ENCODE measurements around the gene SPZ1.
"Not testable (repeated sequence)": the region's sequence is repeated elsewhere in the genome, so short reads cannot be mapped to it uniquely, and the experiment has no call there.

Gene SPZ1

DNA sequence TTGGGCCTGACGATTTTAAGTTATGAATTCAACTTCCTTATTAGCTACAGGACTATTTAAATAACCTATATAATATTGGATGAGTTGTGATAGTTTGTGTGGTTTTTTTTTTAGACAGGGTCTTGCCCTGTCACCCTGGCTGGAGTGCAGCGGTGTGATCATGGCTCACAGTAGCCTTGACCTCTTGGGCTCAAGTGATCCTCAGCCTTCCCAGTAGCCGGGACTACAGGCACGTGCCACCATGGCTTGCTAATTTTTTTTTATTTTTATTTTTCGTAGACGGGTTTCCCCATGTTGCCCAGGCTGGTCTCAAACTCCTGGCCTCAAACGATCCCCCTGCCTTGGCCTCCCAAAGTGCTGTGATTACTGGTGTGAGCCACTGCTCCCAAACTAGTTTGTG, 17.6 kb downstream of the SPZ1 start:
- DNase-seq (ENCODE audit: low read depth in 1 of 2, low spot score in 1 of 2) = no peak

DNA sequence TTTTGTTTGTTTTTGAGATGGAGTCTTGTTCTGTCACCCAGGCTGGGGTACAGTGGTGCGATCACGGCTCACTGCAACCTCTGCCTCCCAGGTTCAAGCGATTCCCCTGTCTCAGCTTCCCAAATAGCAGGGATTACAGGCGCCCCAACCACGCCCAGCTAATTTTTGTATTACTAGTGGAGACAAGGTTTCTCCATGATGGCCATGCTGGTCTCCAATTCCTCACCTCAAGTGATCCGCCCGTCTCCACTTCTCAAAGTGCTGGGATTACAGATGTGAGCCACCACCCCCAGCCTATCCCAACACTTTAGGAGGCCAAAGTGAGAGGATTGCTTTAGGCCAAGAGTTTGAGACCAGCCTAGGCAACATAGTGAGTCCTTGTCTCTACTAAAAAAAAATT, 19.3 kb downstream of the SPZ1 start:
- DNase-seq (ENCODE audit: low read depth in 1 of 2, low spot score in 1 of 2) = no peak

DNA sequence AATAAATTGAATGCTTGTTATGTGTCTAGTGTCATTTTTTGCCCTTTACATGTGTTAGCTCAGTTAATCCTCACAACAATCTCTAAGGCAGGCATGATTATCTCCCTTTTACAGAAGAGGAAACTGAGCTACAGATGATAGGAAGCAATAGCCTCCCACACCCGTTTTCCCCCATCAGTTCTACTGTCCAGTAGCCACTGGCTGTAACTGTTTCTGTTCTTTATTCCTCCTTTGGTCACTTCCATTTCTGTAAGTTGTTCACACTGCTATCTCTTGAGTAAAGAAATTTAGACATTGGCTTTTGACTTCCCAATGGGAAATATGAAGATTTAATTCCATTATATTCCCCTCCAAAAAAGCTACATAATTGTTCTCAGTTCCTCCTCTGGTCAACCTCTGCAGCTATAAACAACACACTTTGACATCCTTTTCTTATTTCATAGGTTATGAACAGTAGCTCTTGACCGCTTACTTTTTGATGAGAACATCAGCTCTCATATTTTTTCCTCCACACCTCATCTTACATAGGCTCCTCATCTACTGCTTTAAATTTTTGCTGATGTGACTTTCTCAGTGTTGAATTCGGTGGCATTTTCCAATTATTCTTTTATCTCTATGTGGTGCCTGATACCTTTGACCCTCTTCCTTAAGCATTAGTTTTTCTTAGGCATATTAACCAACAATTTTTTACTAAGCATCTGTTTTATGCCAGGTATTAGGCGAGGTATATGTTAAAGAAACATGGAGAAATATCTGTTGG, 21.4 kb downstream of the SPZ1 start:
- DNase-seq (ENCODE audit: low read depth in 1 of 2, low spot score in 1 of 2) = no peak

DNA sequence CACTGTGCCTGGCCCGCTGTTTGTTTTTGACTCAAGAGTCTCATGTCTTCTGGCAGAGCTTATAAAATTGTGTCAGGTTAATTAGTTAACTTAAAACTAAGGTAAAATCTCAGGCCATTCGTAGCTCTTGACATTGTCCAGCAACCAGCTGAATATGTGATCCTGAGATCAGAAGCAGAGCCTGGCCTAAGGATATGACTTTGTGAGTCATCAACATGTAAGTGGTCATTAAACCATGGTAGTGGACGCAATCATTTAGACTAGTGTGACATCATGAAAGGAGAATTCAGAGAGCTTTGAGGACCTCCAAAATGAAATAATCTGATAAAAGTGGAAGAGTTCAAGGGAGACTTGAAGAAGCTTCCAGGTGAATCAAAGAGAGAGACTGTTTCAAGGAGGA, 23.3 kb downstream of the SPZ1 start:
- DNase-seq (ENCODE audit: low read depth in 1 of 2, low spot score in 1 of 2) = no peak

DNA sequence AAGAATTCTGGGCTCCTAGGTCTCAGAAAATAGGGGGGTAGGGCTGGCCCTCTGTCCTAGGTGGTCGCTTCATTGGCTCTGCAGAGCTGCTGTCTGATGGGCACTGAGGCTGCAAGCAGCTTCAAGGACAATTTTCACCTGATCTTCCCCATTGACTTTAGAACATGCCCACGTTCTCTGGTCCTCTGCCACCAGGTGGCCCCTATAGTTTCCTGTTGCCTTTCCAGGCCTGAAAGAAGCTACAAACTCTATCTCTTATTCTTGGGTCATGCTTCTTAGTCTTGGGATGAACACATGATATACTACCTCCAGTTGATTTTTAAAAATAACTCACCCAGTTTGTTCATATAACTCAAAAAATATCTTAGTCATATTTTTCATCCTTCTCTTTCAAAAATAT, 26.3 kb downstream of the SPZ1 start:
- no peak for DNase-seq (ENCODE audit: low read depth in 1 of 2, low spot score in 1 of 2)

DNA sequence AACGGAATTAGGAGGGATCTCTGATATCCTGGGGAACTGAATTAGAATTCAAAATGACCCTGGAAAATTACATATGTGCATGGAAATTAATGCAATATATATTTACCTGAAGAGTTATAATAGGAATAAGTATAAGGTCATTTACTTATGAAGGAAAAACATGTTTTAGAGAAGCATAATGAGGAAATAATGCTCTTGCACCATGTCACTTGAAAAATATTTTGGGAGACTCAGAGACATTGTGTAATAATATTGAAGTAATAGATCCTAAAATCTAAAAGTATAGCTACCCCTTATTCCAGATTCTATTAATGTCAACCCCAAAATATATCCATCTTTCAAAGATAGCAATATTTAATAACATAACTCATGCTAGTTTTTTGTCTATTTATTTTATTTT, 28.4 kb downstream of the SPZ1 start:
- no peak for DNase-seq (ENCODE audit: low read depth in 1 of 2, low spot score in 1 of 2)

DNA sequence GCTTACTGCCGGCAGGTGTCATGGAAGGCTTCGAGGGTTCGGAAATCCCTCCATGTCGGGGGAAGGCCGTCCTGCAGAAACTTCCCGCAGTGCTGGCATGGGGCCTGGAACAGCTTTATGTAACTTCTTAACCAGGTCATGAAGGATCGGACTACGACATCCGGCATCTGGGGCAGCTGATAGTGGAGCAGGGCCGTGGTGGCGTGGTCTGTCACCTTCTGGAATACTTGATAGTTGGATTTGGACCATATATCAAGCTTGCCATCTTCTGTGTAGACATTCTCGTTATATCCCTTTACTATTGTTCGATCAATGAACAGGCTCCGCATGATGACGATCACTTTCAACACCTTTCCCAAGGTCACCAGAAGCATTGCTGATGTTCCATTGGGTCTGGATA, 31.2 kb downstream of the SPZ1 start:
- not testable (repeated sequence) for DNase-seq (ENCODE audit: low read depth in 1 of 2, low spot score in 1 of 2)

DNA sequence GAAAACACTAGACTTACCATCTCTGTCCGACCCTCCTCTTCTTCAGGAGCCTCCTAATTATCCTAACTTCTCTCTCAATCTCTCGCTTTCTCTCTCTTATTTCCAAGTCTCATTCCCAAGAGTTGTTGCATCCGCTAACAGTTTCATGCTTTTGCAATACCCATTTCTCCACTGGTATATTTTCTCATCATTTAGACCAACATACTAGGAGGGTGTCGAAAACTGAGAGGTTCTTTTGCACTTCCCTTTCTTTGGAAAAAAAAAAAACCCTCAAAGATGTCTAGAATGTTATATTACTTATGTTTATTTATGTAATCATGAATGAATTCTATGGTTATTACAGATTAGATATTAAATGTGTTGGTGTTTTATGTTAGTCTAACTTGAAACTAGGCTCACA, 35.9 kb downstream of the SPZ1 start:
- DNase-seq (ENCODE audit: low read depth in 1 of 2, low spot score in 1 of 2) = no peak

DNA sequence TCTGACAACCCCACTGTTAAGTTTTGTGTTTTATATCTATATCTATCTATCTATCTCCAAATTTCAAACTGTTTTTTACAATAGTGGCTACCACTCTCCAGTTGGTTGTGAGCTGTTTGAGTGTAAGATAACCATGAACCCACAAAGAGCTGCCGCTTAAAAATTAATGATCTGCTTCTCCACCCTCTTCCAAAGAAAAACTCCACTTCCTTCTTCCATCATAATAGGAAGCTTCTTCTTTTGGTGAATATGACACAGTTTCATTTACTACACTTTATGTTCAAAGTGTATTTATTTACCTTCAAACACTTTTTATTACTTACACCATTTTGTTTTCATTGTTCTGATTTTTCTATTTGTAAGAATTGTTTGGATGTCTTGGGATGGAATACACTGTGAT, 37.9 kb downstream of the SPZ1 start:
- DNase-seq (ENCODE audit: low read depth in 1 of 2, low spot score in 1 of 2) = no peak

DNA sequence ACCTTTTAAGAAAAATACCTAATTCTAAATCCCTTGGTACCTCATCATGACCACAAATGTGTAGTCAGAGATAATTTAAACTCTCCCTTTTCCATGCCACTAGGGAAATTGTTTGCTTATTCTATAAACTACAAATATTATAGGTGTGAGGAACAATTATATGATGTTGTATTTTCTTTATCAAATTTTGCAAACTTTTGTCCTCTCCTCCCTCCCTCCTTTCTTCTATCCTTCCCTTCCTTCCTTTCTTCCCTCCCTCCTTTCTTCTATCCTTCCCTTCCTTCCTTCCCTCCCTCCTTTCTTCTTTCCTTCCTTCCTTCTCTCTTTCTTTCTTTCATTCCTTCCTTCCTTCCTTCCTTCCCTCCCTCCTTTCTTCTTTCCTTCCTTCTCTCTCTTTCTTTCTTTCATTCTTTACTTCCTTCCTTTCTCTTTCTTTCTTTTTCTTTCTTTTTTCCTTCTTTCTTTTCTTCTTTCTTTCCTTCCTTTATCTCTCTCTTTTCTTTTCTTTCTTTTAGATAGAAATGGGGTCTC, 41.2 kb downstream of the SPZ1 start:
- no peak for DNase-seq (ENCODE audit: low read depth in 1 of 2, low spot score in 1 of 2)

DNA sequence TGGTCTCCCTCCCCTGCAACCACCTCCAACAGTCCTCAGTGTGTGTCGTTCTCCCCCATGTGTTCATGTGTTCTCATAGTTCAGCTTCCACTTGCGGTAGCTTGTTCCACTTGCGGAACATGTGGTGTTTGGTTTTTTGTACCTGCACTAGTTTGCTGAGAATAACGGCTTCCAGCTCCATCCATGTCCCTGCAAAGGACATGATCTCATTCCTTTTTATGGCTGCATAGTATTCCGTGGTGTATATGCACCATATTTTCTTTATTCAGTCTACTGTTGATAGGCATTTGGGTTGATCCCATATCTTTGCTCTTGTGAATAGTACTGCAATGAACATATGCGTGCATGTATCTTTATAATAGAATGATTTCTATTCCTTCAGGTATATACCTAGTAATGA, 45.1 kb downstream of the SPZ1 start:
- DNase-seq (ENCODE audit: low read depth in 1 of 2, low spot score in 1 of 2) = no peak

DNA sequence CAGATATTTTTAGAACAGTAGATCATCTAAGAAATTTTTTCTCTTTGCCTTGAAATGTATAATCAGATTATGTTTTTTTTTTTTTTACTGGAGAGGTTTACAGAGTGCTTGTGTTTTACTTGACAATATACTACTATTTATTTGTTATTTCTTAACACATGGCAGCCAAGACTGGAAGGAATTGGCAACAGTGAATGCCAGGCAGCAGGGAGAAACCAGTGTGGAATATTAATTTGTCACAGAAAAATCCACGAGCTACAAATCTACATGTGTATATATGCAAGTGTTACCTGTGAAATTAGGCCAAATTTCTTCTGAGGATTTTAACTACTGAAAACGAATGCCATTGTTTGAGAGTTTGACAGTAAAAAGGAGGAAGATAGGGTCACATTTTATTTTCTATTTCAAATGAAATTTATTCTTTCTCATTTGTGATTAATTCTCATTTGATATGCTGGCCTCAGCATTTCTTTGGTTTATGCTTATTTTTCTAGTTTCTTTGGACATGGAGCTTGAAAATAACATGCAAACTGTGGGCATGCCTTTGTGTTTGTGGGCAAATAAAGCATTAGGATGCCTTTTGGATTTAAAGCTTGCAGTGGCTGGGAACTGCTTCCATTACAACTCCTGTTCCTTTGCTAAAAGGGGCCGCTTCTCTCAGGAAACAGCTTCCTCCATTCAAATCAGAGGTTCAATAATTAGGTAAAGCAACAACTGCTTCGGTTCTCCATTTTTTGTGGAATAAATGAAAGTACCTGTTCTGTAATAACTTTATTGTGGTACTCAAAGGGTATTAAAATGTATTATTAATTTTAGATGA, 49.1 kb downstream of the SPZ1 start:
- no peak for DNase-seq (ENCODE audit: low read depth in 1 of 2, low spot score in 1 of 2)

DNA sequence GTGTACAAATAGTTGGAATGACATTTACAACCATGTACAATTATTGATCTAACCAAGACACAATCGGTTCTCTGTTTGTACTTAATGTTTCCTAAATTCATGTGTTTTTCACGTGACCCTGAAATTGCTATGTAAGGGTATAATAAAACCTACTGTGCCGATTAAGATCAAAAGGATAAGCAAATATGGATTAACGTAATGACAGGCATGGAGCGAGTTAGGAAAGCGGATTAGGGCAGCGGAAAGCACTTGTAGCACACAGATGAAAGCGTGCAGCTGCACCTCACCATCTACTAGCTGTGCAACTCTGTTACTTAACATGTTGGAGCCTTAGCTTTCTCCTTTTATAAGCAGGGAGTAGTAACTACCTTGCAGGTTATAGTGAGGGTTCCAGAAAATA, 49.7 kb downstream of the SPZ1 start:
- DNase-seq (ENCODE audit: low read depth in 1 of 2, low spot score in 1 of 2) = no peak

DNA sequence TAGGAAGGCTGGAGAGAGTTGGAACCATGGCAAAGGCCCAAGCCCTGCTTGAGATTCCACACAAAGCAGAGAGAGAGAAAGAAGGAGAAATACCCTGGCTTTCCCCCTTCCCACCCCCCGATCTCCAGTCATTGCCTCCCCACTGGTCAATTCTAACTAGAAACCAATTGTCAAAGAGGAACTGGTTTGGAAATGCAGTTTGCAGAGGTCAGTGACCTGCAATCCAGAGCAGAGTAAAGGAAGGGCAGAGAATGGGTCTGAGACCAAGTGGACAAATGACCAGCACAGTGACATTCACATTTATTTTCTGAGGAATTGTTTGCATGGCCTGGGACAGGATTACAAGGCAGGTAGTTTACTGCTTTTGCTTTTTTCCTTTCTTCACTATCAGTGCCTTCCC, 50.6 kb downstream of the SPZ1 start:
- DNase-seq (ENCODE audit: low read depth in 1 of 2, low spot score in 1 of 2) = no peak

Measured in activated CD4-positive, alpha-beta T cell treated with anti-CD3 and anti-CD28 coated beads, Interleukin-2, amount 50 U/mL, for 24 hours (primary cell).